A204.1 (cell line): ENCODE measurements around the gene RBM4.

ENCODE experiments used
- FAIRE-seq: peaks from 2 replicates; lab custom pipeline; 2012; peaks lifted over from hg19 to GRCh38; lab: Jason Lieb, UNC

Gene RBM4

DNA sequence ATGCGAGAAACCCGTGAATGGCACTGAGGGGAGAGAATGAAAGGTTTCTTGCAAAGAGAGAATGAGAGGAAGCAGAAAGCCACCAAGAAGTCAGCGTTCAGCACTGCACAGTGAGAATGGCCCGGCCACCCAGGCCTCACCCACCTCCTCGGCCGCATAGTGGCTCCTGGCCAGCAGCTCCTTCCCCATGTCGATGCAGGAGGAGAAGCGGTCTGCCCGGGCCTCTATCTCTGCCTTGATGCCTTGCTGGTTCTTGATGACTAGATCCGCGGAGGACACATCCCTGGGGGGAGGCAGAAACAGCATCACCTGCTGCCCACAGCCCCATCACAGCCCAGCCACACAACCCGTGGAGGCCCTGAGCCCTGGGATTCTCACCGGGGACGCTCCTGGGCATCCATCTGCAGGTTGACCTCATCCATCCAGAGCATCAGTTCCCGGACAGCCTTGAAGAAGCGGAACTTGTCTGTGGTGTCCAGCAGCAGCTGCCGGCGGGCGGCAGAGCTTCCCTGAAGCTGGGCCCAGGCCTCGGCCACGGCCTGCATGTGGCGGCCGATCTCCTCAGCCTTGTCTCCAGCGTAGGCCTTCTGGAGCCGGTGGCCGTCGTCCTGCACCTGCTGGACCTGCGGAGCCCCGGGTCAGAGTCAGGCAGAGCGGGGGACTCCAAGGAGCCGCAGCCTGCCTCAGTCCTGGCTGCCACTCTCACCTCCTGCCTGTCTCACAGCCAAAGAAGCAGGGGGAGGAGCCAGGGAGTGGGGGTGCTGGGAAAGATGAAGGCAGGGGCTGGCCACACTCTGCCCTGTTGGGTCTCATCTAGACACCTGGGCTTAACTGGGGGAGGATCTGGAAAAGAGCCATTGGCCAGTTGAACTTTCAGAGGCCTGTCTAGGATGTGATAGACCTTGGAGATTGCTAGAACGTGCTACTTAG lies 51.4 kb downstream of the RBM4 start:
- no peak for FAIRE-seq

DNA sequence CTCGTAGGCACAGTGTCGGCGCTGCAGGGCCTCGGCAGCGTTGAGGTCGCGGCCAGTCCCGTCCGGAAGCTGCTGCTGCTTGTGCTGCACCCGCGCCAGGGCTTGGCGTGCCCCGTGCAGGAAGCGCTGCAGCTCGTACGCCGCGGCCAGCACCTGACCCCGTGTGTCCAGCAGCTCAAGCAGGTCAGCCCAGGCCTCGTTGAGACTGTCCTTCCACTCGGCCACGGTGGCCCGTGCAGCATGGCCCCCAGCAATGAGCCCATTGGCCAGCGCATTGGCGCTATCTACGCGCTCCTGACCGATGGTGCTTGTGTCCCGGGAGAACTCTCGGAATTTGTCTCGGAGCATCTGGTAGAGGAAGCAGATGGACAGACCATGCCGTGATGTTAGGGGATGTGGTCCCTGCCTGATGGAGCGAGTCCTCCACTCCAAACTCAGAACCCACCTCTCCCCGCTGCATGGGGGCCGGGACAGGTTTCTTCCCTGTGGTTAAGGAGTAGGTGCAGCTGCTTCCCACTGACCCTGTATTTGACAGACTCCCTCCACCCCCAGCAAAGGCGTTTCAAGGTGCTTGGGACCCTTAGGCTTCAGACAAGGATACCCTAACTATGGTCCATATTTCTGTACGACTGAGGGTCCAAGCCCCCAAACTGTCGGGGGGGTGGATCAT lies 52.9 kb downstream of the RBM4 start:
- FAIRE-seq = no peak

- FAIRE-seq = no peak
These were observed 53.9 kb downstream of the RBM4 start for GRCh38 chr11:66692446-66692845.

- FAIRE-seq = no peak
These were observed 54.4 kb downstream of the RBM4 start for GRCh38 chr11:66692871-66693331.

DNA sequence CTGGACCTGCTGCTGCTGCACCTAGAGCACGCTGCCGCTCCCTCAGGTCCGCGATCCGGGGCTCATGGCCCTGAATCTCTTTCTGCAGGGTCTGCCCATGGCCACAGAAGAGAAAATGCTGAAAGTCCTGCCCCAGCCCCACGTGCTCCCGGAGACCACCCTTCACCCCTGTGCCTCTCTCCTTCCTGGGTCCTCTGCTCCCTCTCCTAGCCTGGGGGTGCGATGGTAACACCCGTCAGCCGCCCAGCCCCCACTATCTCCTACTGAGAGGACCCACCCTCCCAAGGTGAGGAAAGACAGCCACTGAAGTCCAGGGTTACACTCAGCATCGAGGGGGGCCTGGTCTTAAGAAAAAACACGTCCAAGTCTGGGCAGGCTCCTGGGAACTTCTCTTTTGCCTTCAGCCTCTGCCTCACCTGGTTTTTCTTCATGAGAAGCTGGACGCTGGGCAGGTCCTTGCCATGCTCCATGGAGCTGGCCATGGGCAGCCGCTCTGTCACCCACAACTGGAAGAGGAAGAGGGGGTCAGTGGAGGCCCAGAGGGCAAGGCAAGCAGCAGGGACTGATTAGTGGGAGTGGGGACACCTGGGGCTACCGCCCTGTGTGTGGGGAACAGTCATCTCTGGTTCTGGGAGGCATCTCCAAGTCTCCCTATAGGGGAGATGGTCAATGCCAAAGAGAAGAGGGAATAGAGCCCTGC lies 55.0 kb downstream of the RBM4 start:
- FAIRE-seq = no peak

GRCh38 chr11:66694056-66694410 lies 55.5 kb downstream of the RBM4 start:
- FAIRE-seq = no peak

DNA sequence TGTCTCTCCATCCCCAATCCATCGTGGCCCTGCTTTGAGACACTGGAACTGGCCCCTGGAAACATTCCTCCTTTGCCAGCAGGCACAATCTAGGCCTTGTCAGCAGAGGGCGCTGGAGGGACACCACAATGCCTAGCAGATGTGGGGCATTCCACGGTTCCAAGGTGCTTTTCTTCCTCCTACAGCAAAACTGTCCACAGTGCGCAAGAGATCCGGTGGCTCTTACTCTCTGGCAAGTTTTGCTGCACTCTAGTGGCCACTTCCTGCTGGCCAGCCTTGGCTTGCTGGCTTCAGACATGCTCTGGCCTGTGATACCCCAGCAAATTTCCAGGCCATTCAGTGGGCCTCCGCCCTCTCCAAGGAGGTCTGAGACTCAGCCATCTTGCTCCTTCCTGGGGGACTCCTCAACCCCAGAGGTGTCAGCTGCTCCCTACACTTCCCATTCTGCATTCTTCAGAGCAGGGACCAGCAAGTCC lies 56.3 kb downstream of the RBM4 start:
- FAIRE-seq = peak; percentile 97
